Activated T-helper 17 cell treated with anti-CD3 and anti-CD28 coated beads, Interleukin-2, amount 50 U/mL, for 72 hours (primary cell): ENCODE results near the gene TIMM13. TPM values are rescaled to one million over a fixed set of nuclear protein-coding genes. Genes with fewer than 3 reads are reported as not detected.
"Not testable (repeated sequence)": the region's sequence is repeated elsewhere in the genome, so short reads cannot be mapped to it uniquely, and the experiment has no call there.

Source experiments
- ATAC-seq: fragments of 150-1000 bp; cut with Tn5 transposase; replicated peaks from 2 replicates; pipeline ENCODE4 v1.10.0; 2021; ENCODE audit warnings: mild to moderate bottlenecking, moderate library complexity
- H3K27ac Mint-ChIP-seq: one replicate; pipeline ENCODE4 v1.8.0; 2022; ENCODE audit warnings: mixed read lengths
- H3K27me3 Mint-ChIP-seq: one replicate; pipeline ENCODE4 v1.8.0; 2022; ENCODE audit warnings: mixed read lengths
- H3K36me3 Mint-ChIP-seq: one replicate; pipeline ENCODE4 v1.8.0; 2022; ENCODE audit warnings: low read depth, mild to moderate bottlenecking, mixed read lengths
- H3K4me1 Mint-ChIP-seq: one replicate; pipeline ENCODE4 v1.8.0; 2022; ENCODE audit warnings: mixed read lengths
- H3K4me3 Mint-ChIP-seq: one replicate; pipeline ENCODE4 v1.8.0; 2022; ENCODE audit warnings: mild to moderate bottlenecking, mixed read lengths
- H3K9me3 Mint-ChIP-seq: one replicate; pipeline ENCODE4 v1.8.0; 2022; ENCODE audit warnings: mixed read lengths
- total RNA-seq, 2 donors: library from RNA; stranded (reverse); gene quantifications; one replicate each; pipeline ENCODE4 v1.2.3, GENCODE V29; 2022

TIMM13 gene
- 100 to 1,000 TPM in 1 of 2 donors, 10 to 100 TPM in 1; 51.0 to 140 TPM for total RNA-seq

DNA sequence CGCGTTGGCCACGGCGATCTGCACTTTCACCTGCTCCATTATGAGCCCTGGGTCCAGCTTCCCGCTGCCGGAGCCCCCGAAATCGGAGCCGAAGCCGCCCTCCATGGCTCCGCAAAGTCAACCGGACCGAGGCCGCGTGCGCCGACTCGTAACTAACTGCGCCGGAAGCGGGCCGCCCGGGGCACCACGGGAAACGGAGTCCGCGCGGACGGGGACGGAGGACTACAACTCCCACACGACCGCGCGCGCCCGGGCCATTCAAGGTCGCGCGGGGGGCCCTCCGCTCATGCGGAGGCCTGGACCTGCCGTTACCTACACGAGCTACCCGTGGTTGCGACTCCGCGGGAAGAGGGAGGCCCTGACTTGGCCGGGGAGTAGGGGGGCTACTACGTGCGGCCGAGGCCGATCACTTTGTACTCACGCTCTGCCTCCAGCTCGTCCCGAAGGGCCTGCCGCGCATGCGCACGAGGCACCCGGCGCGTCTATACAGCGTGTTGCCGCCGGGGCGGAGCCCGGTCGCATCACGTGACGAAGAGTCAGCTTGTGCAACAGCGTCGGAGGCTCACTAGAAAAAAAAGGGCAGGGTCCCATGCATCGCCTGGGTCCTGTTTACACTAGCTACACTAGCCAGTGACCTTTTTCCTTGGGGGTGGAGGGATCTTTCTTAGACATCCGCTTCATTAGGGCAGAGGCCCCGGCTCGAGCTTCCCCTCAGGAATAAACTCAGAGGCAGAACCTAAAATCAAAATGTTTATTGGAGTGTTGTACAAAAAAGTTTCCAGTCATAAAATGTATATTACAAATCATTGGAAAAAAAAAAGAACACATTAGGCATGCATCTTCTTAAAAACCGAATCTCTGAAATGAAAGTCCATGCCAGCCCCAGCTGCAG lies at the start of gene TIMM13:
TIMM13 (minus strand) TSS at position 158 of the 892 bp plus-strand sequence; CDS start at position 105, 53 bp downstream.
- H3K4me3 Mint-ChIP-seq: peak within 1 kb of the TSS; percentile 91
- peak within 1 kb of the TSS; percentile 97 for H3K27ac Mint-ChIP-seq
- H3K9me3 Mint-ChIP-seq: no peaks in the 10 kb centered on the region
- peaks cover 3% of the 10 kb centered on the region for H3K4me1 Mint-ChIP-seq
- H3K27me3 Mint-ChIP-seq: no peaks in the 10 kb centered on the region
- H3K36me3 Mint-ChIP-seq: peaks cover 36% of the 10 kb centered on the region
- ATAC-seq: peak; percentile 96

DNA sequence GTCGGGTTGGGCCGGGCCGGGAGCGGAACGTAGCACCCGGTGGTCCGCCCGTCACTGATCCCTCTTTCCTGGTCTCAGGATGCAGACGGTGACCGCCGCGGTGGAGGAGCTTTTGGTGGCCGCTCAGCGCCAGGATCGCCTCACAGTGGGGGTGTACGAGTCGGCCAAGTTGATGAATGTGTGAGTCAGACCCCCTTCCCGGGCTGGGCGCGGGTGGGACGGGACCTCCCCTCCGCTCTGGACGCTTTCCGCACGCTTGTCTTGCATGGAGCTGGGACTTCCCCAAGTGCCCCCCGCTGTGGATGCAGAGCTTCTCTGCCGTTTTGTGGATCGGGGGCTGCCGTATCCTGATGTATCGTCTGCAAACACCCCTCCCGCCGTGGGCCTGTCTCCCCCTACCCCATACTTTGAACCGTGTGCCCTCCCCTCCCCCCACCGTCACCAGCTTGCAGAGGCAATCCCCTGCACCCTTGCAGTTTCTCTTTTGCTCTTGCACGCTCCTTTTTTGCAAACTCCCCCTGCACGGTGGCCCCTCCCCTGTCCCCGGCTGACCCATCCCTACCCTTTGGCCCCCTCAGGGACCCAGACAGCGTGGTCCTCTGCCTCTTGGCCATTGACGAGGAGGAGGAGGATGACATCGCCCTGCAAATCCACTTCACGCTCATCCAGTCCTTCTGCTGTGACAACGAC lies 49.2 kb upstream of the TIMM13 start:
- no peaks in the 10 kb centered on the region for H3K9me3 Mint-ChIP-seq
- H3K36me3 Mint-ChIP-seq: peaks cover 38% of the 10 kb centered on the region
- peak; percentile 49 for ATAC-seq
- H3K4me1 Mint-ChIP-seq: peaks cover 8% of the 10 kb centered on the region
- no peaks in the 10 kb centered on the region for H3K27me3 Mint-ChIP-seq
- H3K4me3 Mint-ChIP-seq: peak overlapping the region; percentile 98
- peak overlapping the region; percentile 98 for H3K27ac Mint-ChIP-seq

DNA sequence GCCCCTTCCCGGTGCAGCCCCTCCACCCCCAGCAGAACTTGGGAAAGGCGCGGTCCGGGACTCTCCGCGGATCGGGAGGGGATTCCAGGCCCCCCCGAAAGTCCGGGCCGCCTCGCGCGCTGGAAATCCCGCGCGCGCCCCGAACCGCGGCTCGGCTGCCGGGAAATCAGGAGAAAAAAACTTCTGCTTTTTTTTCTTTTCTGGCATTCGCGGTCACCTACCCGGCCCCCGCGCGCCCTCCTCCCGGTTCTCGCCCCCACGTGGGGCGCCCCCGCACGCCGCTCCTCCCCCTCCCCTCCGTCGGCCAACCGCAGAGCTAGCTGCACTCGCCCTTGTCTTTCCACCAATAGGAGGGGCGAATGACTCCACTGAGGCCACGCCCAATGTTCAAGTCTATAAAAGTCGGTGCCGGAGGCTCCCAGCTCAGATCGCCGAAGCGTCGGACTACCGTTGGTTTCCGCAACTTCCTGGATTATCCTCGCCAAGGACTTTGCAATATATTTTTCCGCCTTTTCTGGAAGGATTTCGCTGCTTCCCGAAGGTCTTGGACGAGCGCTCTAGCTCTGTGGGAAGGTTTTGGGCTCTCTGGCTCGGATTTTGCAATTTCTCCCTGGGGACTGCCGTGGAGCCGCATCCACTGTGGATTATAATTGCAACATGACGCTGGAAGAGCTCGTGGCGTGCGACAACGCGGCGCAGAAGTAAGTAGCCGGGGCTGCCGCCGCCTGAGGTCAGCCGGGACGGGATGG lies 48.5 kb upstream of the TIMM13 start, which contains the start of gene GADD45B:
GADD45B (plus strand) TSS at position 426 of the 749 bp plus-strand sequence; CDS start at position 658, 232 bp downstream.
- no peaks in the 10 kb centered on the region for H3K9me3 Mint-ChIP-seq
- ATAC-seq: peak; percentile 60
- no peaks in the 10 kb centered on the region for H3K27me3 Mint-ChIP-seq
- H3K4me1 Mint-ChIP-seq: peaks cover 8% of the 10 kb centered on the region
- H3K27ac Mint-ChIP-seq: peak within 1 kb of the TSS; percentile 98
- peaks cover 38% of the 10 kb centered on the region for H3K36me3 Mint-ChIP-seq
- H3K4me3 Mint-ChIP-seq: peak within 1 kb of the TSS; percentile 98

DNA sequence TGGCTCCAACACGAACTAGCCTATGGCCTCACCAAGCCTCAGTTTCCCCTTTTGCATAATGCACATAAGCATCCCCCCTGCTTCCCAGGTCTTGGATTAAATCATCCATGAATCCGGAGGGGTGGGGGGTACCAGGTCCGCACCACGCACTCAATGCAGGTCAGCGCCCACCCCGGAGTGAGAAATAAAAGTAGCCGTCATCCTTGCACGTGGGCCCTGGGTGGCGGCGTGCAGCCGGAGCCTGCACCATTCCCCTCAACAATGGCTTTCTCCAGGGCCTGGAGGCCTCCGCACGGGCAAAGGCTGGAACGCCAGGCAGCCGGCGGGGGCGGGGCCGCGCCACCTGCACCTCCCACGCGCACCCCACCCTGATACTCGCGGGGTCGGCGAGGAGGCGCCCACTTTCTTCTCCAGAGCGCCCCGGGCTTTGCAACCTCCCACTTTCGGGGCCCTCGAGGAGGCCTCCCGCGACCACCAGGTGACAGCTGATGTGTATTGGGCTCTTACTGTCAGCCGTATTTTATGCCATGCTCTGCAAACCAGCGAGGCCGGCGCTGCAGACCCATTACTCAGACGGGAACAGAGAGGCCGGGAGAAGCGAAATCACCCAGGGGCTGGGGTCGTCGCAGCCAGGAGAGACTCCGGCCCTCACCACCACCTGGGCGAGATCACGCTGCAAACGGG lies 47.8 kb upstream of the TIMM13 start:
- Mint-ChIP-seq H3K4me1 (peaks cover 8% of the 10 kb centered on the region), H3K27ac (peak overlapping the region; percentile 98), H3K36me3 (peaks cover 38% of the 10 kb centered on the region), H3K27me3 (no peaks in the 10 kb centered on the region), H3K9me3 (no peaks in the 10 kb centered on the region), H3K4me3 (peak overlapping the region; percentile 98)
- peak; percentile 40 for ATAC-seq

DNA sequence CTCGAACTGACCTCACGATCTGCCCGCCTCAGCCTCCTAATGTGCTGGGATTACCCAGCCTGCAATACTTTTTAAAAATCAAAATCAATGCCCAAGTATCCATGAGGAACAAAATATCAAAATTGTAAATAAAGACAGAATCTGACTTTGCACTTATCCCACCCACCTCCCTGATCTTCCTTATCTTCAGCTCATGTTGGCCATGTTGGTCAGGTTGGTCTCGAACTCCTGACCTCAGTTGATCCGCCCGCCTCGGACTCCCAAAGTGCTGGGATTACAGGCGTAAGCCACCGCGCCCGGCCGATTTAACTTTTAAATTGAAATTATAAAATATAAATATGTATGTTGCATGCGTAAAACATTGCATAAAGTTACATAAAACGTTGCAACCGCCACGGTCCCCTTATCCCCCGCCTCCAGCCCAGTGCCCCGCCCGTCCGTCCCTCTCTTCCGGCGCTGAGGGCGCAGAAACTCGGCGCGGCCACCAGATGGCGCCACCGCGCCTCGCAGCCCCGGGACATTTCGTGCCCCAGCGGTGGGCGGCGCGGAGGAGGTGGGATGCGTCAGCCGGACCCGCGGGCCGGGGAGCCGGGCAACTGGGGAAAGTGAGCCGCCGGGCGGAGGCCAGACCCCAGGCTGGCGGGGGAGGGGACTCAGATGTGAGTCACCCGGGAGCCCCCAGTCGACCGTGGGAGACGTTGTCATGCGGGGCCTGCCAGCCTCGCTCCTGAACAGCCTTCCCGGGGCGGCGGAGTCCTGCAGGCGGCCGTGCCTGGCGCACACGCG lies 47.0 kb upstream of the TIMM13 start:
- Mint-ChIP-seq H3K4me3 (peak overlapping the region; percentile 98), H3K4me1 (peaks cover 12% of the 10 kb centered on the region), H3K27me3 (no peaks in the 10 kb centered on the region), H3K9me3 (no peaks in the 10 kb centered on the region), H3K36me3 (peaks cover 38% of the 10 kb centered on the region), H3K27ac (peak overlapping the region; percentile 98)
- ATAC-seq: peak; percentile 40

DNA sequence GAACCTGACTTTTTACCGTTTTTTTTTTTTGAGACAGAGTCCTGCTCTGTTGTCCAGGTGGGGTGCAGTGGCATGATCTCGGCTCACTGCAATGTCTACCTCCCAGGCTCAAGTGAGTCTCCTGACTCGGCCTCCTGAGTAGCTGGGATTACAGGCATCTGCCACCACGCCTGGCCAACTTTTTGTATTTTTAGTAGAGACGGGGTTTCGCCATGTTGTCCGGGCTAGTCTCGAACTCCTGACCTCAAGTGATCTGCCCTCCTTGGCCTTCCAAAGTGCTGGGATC lies 42.5 kb upstream of the TIMM13 start:
- H3K27me3 Mint-ChIP-seq, H3K36me3 Mint-ChIP-seq, H3K9me3 Mint-ChIP-seq, ATAC-seq, H3K27ac Mint-ChIP-seq, H3K4me1 Mint-ChIP-seq: not testable (repeated sequence)
- peak overlapping the region; percentile 51 for H3K4me3 Mint-ChIP-seq

DNA sequence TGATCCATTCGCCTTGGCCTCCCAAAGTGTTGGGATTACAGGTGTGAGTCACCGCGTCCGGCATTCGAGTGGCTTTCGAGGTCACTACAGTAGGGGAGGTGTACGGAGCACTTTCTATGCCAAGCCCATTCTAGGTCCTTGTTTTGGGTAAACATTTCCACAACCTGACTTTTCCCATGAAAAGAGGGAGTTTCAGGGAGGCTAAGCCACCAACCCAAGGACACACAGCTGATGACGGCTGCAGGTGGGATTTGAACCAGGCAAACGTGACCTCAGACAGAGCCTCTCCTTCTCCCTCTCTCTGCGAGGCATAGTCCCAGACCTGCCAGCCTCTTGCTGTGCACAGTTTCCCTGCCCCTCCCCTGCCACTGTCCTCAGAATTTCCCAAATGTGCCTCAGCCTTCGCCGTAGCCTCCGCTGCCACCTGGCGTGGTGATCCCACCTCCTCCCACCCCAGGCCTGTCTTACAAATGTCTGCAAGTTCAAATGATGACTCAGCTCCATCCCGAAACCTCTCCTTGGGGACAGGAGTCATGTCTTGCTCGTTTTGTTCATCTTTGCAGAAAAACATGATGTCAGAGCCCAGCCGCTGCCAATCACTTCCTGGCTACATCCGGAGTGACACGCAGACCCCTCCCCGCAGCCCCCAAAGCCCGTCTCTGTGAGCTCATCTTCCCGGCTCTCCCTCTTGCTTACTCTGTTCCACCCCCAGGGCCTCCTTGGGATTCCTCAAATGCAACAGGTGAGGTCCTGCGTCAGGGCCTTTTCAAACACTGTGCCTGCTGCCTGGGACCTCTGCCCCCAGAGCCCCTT lies 41.9 kb upstream of the TIMM13 start:
- H3K27ac Mint-ChIP-seq: peak overlapping the region; percentile 35

DNA sequence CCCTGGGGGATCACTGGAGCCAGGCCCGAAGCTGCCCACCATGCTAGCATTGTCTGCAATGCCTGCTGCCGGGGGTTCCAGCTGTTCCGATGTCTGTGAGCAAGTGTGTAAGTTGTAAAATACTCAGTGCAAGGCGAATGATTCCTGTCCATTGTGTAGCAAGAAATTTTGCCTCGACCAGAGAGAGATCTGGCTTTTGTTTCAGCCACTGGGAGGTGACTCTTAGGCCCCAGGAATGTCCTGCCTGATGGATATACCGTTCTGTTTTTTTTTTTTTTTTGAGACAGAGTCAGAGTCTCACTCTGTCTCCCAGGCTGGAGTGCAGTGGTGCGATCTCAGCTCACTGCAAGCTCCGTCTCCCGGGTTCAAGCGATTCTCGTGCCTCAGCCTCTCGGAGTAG lies 41.2 kb upstream of the TIMM13 start:
- no peaks in the 10 kb centered on the region for H3K27me3 Mint-ChIP-seq
- H3K27ac Mint-ChIP-seq: no peak overlapping the region
- ATAC-seq: no peak
- no peak overlapping the region for H3K4me3 Mint-ChIP-seq
- H3K36me3 Mint-ChIP-seq: no peaks in the 10 kb centered on the region
- H3K4me1 Mint-ChIP-seq: peaks cover 8% of the 10 kb centered on the region
- H3K9me3 Mint-ChIP-seq: no peaks in the 10 kb centered on the region

More for the DNA sequence above, 41.9 kb upstream of the TIMM13 start:
- peak; percentile 95 for ATAC-seq
- no peaks in the 10 kb centered on the region for H3K36me3 Mint-ChIP-seq
- H3K9me3 Mint-ChIP-seq: no peaks in the 10 kb centered on the region
- peak overlapping the region; percentile 51 for H3K4me3 Mint-ChIP-seq
- no peaks in the 10 kb centered on the region for H3K27me3 Mint-ChIP-seq
- peaks cover 8% of the 10 kb centered on the region for H3K4me1 Mint-ChIP-seq

DNA sequence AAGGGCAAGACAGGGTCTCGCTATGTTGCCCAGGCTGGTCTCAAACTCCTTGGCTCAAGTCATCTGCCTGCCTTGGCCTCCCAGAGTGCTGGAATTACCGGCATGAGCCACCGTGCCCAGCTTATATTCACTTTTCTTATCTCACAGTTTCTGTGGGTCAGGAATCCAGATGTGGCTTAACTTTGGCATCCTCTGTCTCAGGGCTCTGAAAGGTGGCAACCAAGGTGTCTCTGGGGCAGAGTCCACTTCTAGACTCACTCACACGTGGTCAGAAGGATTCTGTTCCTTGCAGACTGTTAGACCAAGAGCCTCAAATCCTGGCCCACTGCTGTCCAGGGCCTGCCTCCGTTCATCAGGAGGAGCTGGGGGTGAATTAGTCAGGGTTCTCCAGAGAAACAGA lies 37.0 kb upstream of the TIMM13 start:
- Mint-ChIP-seq H3K36me3 (no peaks in the 10 kb centered on the region), H3K27me3 (no peaks in the 10 kb centered on the region), H3K27ac (no peak overlapping the region), H3K4me3 (no peak overlapping the region), H3K4me1 (peaks cover 3% of the 10 kb centered on the region), H3K9me3 (no peaks in the 10 kb centered on the region)
- no peak for ATAC-seq

DNA sequence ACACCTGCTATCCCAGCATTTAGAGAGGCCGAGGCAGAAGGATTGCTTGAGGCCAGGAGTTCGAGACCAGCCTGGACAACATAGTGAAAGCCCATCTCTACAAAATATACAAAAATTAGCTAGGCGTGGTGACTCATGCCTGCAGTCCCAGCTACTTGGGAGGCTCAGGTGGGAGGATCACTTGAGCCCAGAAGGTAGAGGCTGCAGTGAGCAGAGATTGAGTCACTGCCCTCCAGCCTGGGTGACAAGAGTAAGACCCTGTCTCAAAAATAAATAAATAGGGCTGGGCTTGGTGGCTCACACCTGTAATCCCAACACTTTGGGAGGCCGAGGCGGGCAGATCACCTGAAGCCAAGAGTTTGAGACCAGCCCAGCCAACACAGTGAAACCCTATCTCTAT lies 36.3 kb upstream of the TIMM13 start:
- not testable (repeated sequence) for H3K36me3 Mint-ChIP-seq, H3K4me1 Mint-ChIP-seq, H3K9me3 Mint-ChIP-seq, H3K4me3 Mint-ChIP-seq, ATAC-seq, H3K27ac Mint-ChIP-seq, H3K27me3 Mint-ChIP-seq

DNA sequence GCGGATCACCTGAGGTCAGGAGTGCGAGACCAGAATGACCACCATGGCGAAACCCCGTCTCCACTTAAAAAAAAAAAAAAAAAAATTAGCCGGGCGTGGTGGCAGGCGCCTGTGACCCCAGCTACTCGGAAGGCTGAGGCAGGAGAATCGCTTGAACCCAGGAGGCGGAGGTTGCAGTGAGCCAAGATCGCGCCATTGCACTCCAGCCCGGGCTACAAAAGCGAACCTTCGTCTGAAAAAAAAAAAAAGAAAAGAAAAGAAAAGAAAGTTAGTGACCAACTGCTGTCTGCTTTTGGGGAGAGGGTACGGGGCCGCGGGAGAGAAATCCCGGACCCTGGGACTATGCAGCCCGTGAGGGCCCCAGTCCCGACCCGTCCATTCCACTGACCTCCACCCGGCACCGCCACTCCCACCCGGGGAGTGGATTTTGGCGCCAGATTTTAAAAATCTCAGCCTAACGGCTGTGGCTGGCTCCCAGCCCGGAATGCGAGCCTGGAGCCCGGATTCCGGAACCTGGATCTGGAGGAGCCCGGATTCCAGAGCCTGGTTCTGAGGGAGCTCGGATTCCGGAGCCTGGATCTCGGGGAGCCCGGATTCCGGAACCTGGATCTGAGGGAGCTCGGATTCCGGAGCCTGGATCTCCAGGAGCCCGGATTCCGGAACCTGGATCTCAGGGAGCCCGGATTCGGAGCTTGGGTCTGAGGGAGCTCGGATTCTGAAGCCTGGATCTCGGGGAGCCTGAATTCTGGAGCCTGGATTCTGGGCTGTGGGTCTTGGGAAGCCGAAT lies 35.4 kb upstream of the TIMM13 start:
- Mint-ChIP-seq H3K36me3 (no peaks in the 10 kb centered on the region), H3K27ac (no peak overlapping the region), H3K4me3 (peak overlapping the region; percentile 85), H3K4me1 (no peaks in the 10 kb centered on the region), H3K9me3 (no peaks in the 10 kb centered on the region), H3K27me3 (no peaks in the 10 kb centered on the region)
- ATAC-seq: no peak
